Erythroblast (primary cell): ENCODE data around the gene GLIS1.
A peak's percentile ranks its signal among the peaks of the same experiment; 100 is the strongest.

Source experiments
- DNase-seq, 2 experiments: peaks; one replicate each; lab custom pipeline; 2025; lab: John Stamatoyannopoulos, UW
- GATA1 ChIP-seq: IDR thresholded peaks from 2 replicates; pipeline ENCODE4 v1.6.1; 2011; ENCODE audit warnings: low read depth, mild to moderate bottlenecking, control low read depth, low read length, moderate library complexity
- POLR2A ChIP-seq: IDR thresholded peaks from 2 replicates; pipeline ENCODE4 v1.6.1; 2011; ENCODE audit warnings: mild to moderate bottlenecking, low read length

Gene GLIS1

GRCh38 chr1:53584777-53585107, 154.2 kb downstream of the GLIS1 start:
- no peak for TF ChIP-seq POLR2A
- no peak for TF ChIP-seq GATA1
- no peak for DNase-seq

- TF ChIP-seq GATA1 (no peak), POLR2A (no peak)
- DNase-seq = no peak
Measured at GRCh38 chr1:53583868-53584776, 154.8 kb downstream of the GLIS1 start.

- DNase-seq = no peak
- TF ChIP-seq GATA1 (no peak), POLR2A (no peak)
Measured at GRCh38 chr1:53583021-53583867, 155.7 kb downstream of the GLIS1 start.

GRCh38 chr1:53582211-53583020, 156.5 kb downstream of the GLIS1 start:
- no peak for TF ChIP-seq GATA1
- no peak for TF ChIP-seq POLR2A
- DNase-seq = no peak

- TF ChIP-seq GATA1 (no peak), POLR2A (no peak)
- DNase-seq = no peak
Measured at GRCh38 chr1:53581476-53581875, 157.5 kb downstream of the GLIS1 start.

- DNase-seq = no peak
- TF ChIP-seq GATA1 (no peak), POLR2A (no peak)
Measured at GRCh38 chr1:53580739-53581475, 158.1 kb downstream of the GLIS1 start.

GRCh38 chr1:53580009-53580400, 159.0 kb downstream of the GLIS1 start:
- TF ChIP-seq POLR2A (no peak), GATA1 (no peak)
- DNase-seq = no peak

- TF ChIP-seq POLR2A (no peak), GATA1 (no peak)
- DNase-seq = peak in 1 of 2 experiments; percentile 25
Measured at GRCh38 chr1:53579221-53580008, 159.5 kb downstream of the GLIS1 start.

GRCh38 chr1:53578358-53578757, 160.6 kb downstream of the GLIS1 start:
- TF ChIP-seq POLR2A (no peak), GATA1 (no peak)
- no peak for DNase-seq

GRCh38 chr1:53577761-53578100, 161.2 kb downstream of the GLIS1 start:
- no peak for TF ChIP-seq GATA1
- no peak for TF ChIP-seq POLR2A
- no peak for DNase-seq

GRCh38 chr1:53576866-53577760, 161.9 kb downstream of the GLIS1 start:
- no peak for TF ChIP-seq POLR2A
- no peak for TF ChIP-seq GATA1
- DNase-seq = no peak

- TF ChIP-seq POLR2A (no peak), GATA1 (no peak)
- no peak for DNase-seq
Measured at GRCh38 chr1:53576381-53576801, 162.6 kb downstream of the GLIS1 start.

GRCh38 chr1:53575955-53576320, 163.0 kb downstream of the GLIS1 start:
- no peak for TF ChIP-seq POLR2A
- no peak for TF ChIP-seq GATA1
- DNase-seq = no peak
